DOHH2 (cell line): ENCODE data around the gene FBXW2.

Experiments
- EZH2phosphoT487 ChIP-seq: fragments of 200-600 bp; sonication (generic); IDR thresholded peaks from 2 replicates; pipeline ENCODE4 v1.6.1; 2017; ENCODE audit warnings: borderline replicate concordance, mild to moderate bottlenecking, antibody characterized with exemption, low read length, moderate library complexity, mixed read lengths
- TF ChIP-seq, protein P1 (sequence below): fragments of 200-600 bp; sonication (generic); IDR thresholded peaks from one replicate; pipeline ENCODE4 v1.5.1; 2014; ENCODE audit warnings: antibody characterized with exemption, mild to moderate bottlenecking, low read depth, low read length; ENCODE audit not compliant: poor library complexity, severe bottlenecking

DNA sequence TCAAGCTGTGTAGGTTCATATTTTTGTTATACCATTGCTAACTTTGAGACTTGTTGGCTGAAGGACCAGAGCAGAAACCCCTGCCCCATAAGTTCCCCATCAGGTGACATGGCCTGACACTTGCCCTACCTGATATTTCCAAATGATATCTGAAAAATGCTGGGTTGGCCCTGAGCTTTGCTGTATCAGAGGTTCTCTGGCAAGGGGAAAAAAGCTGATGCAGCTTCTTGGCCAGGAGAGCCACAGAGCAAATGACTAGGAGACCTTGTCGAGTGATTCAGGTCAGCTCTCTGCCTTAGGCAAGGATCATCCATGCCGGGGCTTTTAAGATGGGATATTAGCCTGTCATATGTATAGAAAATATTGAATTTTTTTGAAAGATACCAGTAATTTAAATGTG, 76.0 kb downstream of the FBXW2 start:
- TF ChIP-seq, protein P1, sequence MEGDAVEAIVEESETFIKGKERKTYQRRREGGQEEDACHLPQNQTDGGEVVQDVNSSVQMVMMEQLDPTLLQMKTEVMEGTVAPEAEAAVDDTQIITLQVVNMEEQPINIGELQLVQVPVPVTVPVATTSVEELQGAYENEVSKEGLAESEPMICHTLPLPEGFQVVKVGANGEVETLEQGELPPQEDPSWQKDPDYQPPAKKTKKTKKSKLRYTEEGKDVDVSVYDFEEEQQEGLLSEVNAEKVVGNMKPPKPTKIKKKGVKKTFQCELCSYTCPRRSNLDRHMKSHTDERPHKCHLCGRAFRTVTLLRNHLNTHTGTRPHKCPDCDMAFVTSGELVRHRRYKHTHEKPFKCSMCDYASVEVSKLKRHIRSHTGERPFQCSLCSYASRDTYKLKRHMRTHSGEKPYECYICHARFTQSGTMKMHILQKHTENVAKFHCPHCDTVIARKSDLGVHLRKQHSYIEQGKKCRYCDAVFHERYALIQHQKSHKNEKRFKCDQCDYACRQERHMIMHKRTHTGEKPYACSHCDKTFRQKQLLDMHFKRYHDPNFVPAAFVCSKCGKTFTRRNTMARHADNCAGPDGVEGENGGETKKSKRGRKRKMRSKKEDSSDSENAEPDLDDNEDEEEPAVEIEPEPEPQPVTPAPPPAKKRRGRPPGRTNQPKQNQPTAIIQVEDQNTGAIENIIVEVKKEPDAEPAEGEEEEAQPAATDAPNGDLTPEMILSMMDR = no peak
- no peak for TF ChIP-seq EZH2phosphoT487
